ENCODE data around the gene PCDH9. TPM values are rescaled to one million over a fixed set of nuclear protein-coding genes. Genes with fewer than 3 reads are reported as not detected.

PCDH9 gene
- polyA plus RNA-seq, 1 of the 3 experiments (the other 2 are of a cell fraction) = 1.3 TPM

- 89% methylated on average over 4 of the region's 4 CpGs for WGBS (ENCODE audit: low lambda C conversion rate)
- POLR2A ChIA-PET = no interaction called here
- Histone ChIP-seq H3K9me3 (no peaks in the 10 kb centered on the region), H3K9me2 (no peaks in the 10 kb centered on the region), H3K27me3 (ENCODE audit: insufficient read depth) (no peaks in the 10 kb centered on the region), H3K36me3 (replicated peaks in 1 of 2; ENCODE audit: control insufficient read depth in 1 of 2, insufficient read depth in 2 of 2, low read length in 1 of 2) (no peaks in the 10 kb centered on the region), H3K9ac (no peak overlapping the region), H3K4me2 (no peak overlapping the region), H4K20me1 (ENCODE audit: insufficient read depth) (no peaks in the 10 kb centered on the region), H3F3A (replicated peaks; ENCODE audit: insufficient read depth) (no peaks in the 10 kb centered on the region), H3K79me2 (ENCODE audit: insufficient read depth) (no peaks in the 10 kb centered on the region), H3K4me3 (ENCODE audit: low read depth in 2 of 2, low read length in 1 of 2) (no peak overlapping the region), H3K27ac (ENCODE audit: low read depth in 2 of 2, low read length in 1 of 2) (no peak overlapping the region), H3K4me1 (ENCODE audit: control insufficient read depth in 1 of 2, insufficient read depth in 2 of 2, low read depth in 1 of 2, low read length in 1 of 2) (peaks cover 0 to 5% of the 10 kb centered on the region in 2 experiments; a peak in 1 of 4 replicates), H2AFZ (ENCODE audit: low read depth) (no peak overlapping the region)
- CTCF ChIA-PET = no interaction called here
- TF ChIP-seq RXRA (IDR thresholded peaks at IDR 0.05; ENCODE audit: borderline replicate concordance, low read depth) (no peak), POLR2AphosphoS5 (IDR thresholded peaks at IDR 0.05; ENCODE audit: low read depth, low read length) (no peak), FOXJ3 (CRISPR knock-in tag; IDR thresholded peaks at IDR 0.05) (no peak), FOXM1 (IDR thresholded peaks at IDR 0.05; ENCODE audit: low read depth) (no peak), TAF1 (IDR thresholded peaks at IDR 0.05; ENCODE audit: borderline replicate concordance, low read depth, low read length) (no peak), YY1 (IDR thresholded peaks at IDR 0.05; ENCODE audit: low read depth) (no peak), TCF12 (IDR thresholded peaks at IDR 0.05) (no peak), NFIC (IDR thresholded peaks at IDR 0.05; ENCODE audit: borderline replicate concordance) (no peak), CHD2 (IDR thresholded peaks at IDR 0.05; ENCODE audit: low read length, partially characterized antibody) (no peak), USF2 (IDR thresholded peaks at IDR 0.05; ENCODE audit: borderline replicate concordance, low read depth, low read length) (no peak), MAX (IDR thresholded peaks at IDR 0.05; ENCODE audit: low read depth) (no peak), RCOR1 (IDR thresholded peaks at IDR 0.05; ENCODE audit: low read length) (no peak)
- TF ChIP-seq, protein P1, sequence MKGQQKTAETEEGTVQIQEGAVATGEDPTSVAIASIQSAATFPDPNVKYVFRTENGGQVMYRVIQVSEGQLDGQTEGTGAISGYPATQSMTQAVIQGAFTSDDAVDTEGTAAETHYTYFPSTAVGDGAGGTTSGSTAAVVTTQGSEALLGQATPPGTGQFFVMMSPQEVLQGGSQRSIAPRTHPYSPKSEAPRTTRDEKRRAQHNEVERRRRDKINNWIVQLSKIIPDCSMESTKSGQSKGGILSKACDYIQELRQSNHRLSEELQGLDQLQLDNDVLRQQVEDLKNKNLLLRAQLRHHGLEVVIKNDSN (IDR thresholded peaks at IDR 0.05; ENCODE audit: borderline replicate concordance, low read depth) = no peak
- DNase-seq = no peak
Measured at GRCh38 chr13:66952507-66952906, 277.6 kb downstream of the PCDH9 start.

DNA sequence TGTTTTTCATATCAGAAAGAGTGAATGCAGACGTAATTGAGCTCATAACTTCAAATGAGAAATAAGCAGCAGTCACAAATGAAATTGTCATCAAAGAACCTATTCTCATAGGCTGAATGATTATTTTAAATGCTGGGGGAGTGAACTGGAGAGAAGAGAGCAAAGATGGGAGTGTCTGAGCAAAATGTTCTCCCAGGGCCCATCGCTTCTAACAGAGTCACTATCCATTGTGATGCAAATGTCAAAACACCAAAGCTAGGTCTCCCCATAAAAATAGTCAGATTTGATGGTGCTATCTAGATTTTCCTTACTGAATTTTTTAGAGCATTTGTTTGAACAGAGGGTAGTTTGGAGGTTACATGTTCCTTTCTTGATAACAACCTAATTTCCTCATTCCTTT, 278.7 kb downstream of the PCDH9 start:
- no peaks in the 10 kb centered on the region for H3K27me3 ChIP-seq (ENCODE audit: insufficient read depth)
- ChIA-PET POLR2A (no interaction called here), CTCF (interaction anchor here (1.1 to 1.2 kb wide), 2 partner anchors 35 to 262 kb away, joined by 3 read pairs; no protein-coding TSS in a partner anchor)
- no peaks in the 10 kb centered on the region for H3K9me3 ChIP-seq
- H3K9ac ChIP-seq = no peak overlapping the region
- no peaks in the 10 kb centered on the region for H3F3A ChIP-seq (replicated peaks; ENCODE audit: insufficient read depth)
- no peak for DNase-seq
- H2AFZ ChIP-seq (ENCODE audit: low read depth) = no peak overlapping the region
- H4K20me1 ChIP-seq (ENCODE audit: insufficient read depth) = no peaks in the 10 kb centered on the region
- no peaks in the 10 kb centered on the region for H3K36me3 ChIP-seq (replicated peaks in 1 of 2; ENCODE audit: control insufficient read depth in 1 of 2, insufficient read depth in 2 of 2, low read length in 1 of 2)
- 98% methylated on average over 2 of the region's 2 CpGs for WGBS (ENCODE audit: low lambda C conversion rate)
- H3K4me2 ChIP-seq = no peak overlapping the region
- H3K4me3 ChIP-seq (ENCODE audit: low read depth in 2 of 2, low read length in 1 of 2) = no peak overlapping the region
- no peak overlapping the region for H3K27ac ChIP-seq (ENCODE audit: low read depth in 2 of 2, low read length in 1 of 2)
- peaks cover 0 to 5% of the 10 kb centered on the region in 2 experiments; a peak in 1 of 4 replicates for H3K4me1 ChIP-seq (ENCODE audit: control insufficient read depth in 1 of 2, insufficient read depth in 2 of 2, low read depth in 1 of 2, low read length in 1 of 2)
- no peaks in the 10 kb centered on the region for H3K79me2 ChIP-seq (ENCODE audit: insufficient read depth)
- no peaks in the 10 kb centered on the region for H3K9me2 ChIP-seq
- TF ChIP-seq, protein P2, sequence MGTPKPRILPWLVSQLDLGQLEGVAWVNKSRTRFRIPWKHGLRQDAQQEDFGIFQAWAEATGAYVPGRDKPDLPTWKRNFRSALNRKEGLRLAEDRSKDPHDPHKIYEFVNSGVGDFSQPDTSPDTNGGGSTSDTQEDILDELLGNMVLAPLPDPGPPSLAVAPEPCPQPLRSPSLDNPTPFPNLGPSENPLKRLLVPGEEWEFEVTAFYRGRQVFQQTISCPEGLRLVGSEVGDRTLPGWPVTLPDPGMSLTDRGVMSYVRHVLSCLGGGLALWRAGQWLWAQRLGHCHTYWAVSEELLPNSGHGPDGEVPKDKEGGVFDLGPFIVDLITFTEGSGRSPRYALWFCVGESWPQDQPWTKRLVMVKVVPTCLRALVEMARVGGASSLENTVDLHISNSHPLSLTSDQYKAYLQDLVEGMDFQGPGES (IDR thresholded peaks at IDR 0.05; ENCODE audit: low read depth, low read length) = no peak
- TF ChIP-seq RAD21 (IDR thresholded peaks at IDR 0.05; ENCODE audit: low read length) (no peak), NRF1 (IDR thresholded peaks at IDR 0.05; ENCODE audit: low read depth, low read length) (no peak), JUND (IDR thresholded peaks at IDR 0.05) (no peak), ELF1 (IDR thresholded peaks at IDR 0.05) (no peak), FOXM1 (IDR thresholded peaks at IDR 0.05; ENCODE audit: low read depth) (no peak), GABPA (IDR thresholded peaks at IDR 0.05; ENCODE audit: low read depth) (no peak), SMC3 (IDR thresholded peaks at IDR 0.05; ENCODE audit: low read depth, low read length) (no peak), FOXJ3 (CRISPR knock-in tag; IDR thresholded peaks at IDR 0.05) (no peak), NFIC (IDR thresholded peaks at IDR 0.05; ENCODE audit: borderline replicate concordance) (no peak)
- TF ChIP-seq, protein P3, sequence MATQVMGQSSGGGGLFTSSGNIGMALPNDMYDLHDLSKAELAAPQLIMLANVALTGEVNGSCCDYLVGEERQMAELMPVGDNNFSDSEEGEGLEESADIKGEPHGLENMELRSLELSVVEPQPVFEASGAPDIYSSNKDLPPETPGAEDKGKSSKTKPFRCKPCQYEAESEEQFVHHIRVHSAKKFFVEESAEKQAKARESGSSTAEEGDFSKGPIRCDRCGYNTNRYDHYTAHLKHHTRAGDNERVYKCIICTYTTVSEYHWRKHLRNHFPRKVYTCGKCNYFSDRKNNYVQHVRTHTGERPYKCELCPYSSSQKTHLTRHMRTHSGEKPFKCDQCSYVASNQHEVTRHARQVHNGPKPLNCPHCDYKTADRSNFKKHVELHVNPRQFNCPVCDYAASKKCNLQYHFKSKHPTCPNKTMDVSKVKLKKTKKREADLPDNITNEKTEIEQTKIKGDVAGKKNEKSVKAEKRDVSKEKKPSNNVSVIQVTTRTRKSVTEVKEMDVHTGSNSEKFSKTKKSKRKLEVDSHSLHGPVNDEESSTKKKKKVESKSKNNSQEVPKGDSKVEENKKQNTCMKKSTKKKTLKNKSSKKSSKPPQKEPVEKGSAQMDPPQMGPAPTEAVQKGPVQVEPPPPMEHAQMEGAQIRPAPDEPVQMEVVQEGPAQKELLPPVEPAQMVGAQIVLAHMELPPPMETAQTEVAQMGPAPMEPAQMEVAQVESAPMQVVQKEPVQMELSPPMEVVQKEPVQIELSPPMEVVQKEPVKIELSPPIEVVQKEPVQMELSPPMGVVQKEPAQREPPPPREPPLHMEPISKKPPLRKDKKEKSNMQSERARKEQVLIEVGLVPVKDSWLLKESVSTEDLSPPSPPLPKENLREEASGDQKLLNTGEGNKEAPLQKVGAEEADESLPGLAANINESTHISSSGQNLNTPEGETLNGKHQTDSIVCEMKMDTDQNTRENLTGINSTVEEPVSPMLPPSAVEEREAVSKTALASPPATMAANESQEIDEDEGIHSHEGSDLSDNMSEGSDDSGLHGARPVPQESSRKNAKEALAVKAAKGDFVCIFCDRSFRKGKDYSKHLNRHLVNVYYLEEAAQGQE (IDR thresholded peaks at IDR 0.05; ENCODE audit: low read depth, low read length) = no peak
- TF ChIP-seq, protein P4, sequence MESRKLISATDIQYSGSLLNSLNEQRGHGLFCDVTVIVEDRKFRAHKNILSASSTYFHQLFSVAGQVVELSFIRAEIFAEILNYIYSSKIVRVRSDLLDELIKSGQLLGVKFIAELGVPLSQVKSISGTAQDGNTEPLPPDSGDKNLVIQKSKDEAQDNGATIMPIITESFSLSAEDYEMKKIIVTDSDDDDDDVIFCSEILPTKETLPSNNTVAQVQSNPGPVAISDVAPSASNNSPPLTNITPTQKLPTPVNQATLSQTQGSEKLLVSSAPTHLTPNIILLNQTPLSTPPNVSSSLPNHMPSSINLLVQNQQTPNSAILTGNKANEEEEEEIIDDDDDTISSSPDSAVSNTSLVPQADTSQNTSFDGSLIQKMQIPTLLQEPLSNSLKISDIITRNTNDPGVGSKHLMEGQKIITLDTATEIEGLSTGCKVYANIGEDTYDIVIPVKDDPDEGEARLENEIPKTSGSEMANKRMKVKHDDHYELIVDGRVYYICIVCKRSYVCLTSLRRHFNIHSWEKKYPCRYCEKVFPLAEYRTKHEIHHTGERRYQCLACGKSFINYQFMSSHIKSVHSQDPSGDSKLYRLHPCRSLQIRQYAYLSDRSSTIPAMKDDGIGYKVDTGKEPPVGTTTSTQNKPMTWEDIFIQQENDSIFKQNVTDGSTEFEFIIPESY (IDR thresholded peaks at IDR 0.05; ENCODE audit: borderline replicate concordance, low read depth) = no peak

All from SK-N-SH (cell line).